Measurements from ENCODE around the gene TMEM181.

TMEM181 gene

DNA sequence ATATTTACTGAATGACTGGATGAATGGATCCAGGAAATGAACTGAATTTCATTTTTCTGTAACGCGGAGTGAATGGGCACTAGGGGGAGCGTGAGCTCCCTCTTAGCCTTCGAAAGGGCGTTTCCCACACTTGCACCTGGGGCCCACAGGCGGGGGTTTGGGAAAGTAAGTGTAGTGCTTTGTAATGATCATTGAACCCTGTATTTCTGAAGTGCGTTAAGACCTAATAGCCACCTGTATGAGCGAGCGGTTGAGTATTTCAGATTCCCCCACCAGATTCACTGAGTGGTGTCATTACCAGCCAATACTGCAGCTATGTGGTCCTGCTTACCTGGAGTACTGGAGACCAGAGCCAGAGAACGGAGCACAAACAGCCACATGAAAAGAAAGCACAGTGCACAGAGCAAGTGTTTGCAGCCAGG lies 100.5 kb downstream of the TMEM181 start:
- TF ChIP-seq, protein P1, sequence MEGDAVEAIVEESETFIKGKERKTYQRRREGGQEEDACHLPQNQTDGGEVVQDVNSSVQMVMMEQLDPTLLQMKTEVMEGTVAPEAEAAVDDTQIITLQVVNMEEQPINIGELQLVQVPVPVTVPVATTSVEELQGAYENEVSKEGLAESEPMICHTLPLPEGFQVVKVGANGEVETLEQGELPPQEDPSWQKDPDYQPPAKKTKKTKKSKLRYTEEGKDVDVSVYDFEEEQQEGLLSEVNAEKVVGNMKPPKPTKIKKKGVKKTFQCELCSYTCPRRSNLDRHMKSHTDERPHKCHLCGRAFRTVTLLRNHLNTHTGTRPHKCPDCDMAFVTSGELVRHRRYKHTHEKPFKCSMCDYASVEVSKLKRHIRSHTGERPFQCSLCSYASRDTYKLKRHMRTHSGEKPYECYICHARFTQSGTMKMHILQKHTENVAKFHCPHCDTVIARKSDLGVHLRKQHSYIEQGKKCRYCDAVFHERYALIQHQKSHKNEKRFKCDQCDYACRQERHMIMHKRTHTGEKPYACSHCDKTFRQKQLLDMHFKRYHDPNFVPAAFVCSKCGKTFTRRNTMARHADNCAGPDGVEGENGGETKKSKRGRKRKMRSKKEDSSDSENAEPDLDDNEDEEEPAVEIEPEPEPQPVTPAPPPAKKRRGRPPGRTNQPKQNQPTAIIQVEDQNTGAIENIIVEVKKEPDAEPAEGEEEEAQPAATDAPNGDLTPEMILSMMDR (conservative IDR thresholded peaks at IDR 0.05) = peak; percentile 65
- H3K27ac ChIP-seq = no peak overlapping the region

DNA sequence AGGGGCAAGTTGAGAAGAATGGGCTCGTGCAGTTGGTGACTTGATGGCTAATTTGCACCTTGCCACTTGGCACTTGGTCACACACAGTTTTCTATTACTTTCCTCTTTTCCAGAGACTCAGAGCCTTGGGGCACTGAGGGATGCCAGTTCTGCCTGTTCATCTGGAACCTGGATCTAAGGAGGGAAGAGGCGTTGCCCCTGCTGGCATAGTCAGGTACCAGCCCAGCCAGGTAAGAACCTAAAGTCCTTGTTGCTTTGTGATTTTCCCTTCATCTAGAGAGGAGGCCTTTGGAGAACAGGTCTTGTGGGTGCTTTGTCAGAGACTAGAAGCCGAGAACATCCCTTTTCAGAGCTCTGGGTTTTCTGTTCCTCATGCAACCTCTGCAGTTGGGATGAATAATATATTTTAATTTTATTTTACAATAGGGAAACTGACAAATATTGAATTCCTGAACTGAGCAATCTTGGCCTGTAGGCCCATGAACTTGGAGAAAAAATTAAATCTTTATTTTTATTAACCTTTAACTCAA lies 101.3 kb downstream of the TMEM181 start:
- TF ChIP-seq, protein P1 (conservative IDR thresholded peaks at IDR 0.05) = no peak; the same call in 1 of the 2 replicates
- no peak overlapping the region for H3K27ac ChIP-seq

DNA sequence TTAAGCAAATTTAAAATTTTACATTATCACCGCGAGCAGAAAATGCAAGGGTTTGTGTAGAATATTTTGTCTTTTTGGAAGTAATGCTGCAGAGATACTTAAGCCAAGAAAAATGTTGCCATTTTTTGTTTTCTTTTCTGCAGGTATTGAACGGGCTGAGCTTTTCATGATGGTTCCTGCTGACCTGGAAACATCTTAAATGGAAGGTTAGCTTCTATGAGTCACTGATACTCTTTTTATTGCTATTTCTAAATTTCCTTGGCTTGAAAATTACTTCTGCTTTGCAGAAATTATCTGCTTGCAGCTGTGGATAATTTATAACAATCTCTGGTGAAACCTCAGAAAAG lies 102.7 kb downstream of the TMEM181 start:
- peak overlapping the region; percentile 85 for H3K27ac ChIP-seq
- TF ChIP-seq, protein P1 (conservative IDR thresholded peaks at IDR 0.05) = no peak

DNA sequence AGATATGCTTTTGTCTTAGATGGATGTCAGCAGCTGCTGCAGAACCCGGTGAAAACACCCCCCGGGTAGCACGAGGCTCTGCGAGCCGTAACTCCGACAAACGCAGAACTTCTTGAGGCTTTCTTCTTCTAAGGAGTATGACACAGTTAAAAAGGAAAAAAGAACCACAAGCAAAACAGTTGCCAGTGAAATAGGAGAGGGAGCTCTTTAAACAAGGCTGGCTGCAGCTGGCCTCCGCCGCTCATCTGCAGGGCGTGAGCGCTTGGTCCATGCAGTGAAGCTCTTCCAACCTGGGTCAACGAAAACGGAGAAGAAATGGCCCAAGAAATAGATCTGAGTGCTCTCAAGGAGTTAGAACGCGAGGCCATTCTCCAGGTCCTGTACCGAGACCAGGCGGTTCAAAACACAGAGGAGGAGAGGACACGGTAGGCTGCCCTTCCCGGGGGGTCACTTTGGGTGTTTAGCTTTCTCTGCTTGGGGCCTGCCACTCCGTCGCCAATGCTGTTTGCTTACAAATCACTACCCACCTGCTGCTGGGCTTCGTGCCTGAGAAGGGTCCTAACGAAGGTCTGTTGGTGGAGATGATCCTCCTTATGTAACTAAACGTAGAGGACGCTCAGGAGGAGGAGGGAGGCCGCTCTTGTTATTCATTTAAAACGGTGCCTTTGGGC lies 103.2 kb downstream of the TMEM181 start:
- H3K27ac ChIP-seq = peak overlapping the region; percentile 85
- TF ChIP-seq, protein P1 (conservative IDR thresholded peaks at IDR 0.05) = no peak

DNA sequence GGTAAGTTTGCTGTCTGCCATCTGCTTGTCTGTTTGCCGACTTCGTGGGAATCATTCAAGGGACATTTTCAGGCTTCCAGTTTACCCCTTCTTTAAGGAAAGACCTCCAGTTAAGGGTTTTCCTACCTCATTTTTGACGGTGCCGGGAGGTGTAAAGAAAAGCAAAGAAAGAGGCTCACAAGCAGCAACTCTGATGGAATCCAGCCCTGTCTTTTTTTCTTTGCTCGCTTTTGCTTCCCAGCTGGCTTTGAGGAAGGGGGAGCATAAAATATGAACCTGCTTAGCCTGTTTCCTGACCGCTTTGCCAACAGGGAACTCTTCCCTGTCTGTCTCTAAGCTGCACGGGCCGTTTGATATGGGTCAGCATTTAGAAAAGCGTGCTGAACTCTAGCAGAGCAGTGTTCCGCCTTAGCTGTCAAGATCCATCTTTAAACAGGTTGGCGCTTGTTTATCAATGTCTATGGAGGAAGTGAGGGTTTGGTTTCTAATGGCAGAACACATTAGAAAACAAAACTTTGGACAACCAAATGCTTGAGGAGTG lies 103.8 kb downstream of the TMEM181 start:
- TF ChIP-seq, protein P1 (conservative IDR thresholded peaks at IDR 0.05) = no peak

DNA sequence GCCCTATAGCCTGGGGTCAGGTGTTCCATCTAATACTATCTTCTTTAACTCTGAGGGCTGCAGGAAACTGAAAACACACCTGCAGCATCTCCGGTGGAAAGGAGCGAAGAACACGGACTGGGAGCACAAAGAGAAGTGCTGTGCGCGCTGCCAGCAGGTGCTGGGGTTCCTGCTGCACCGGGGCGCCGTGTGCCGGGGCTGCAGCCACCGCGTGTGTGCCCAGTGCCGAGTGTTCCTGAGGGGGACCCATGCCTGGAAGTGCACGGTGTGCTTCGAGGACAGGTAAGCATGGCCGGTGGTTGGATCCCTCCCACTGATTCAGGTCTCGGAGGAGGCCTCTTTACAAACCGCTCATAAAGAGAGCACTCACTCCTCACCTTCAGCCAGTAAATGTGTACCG lies 105.4 kb downstream of the TMEM181 start:
- TF ChIP-seq, protein P1 (conservative IDR thresholded peaks at IDR 0.05) = no peak
- H3K27ac ChIP-seq = peak overlapping the region; percentile 85; the same call in 1 of the 2 replicates

More for the DNA sequence above, 103.8 kb downstream of the TMEM181 start:
- peak overlapping the region; percentile 85 for H3K27ac ChIP-seq

DNA sequence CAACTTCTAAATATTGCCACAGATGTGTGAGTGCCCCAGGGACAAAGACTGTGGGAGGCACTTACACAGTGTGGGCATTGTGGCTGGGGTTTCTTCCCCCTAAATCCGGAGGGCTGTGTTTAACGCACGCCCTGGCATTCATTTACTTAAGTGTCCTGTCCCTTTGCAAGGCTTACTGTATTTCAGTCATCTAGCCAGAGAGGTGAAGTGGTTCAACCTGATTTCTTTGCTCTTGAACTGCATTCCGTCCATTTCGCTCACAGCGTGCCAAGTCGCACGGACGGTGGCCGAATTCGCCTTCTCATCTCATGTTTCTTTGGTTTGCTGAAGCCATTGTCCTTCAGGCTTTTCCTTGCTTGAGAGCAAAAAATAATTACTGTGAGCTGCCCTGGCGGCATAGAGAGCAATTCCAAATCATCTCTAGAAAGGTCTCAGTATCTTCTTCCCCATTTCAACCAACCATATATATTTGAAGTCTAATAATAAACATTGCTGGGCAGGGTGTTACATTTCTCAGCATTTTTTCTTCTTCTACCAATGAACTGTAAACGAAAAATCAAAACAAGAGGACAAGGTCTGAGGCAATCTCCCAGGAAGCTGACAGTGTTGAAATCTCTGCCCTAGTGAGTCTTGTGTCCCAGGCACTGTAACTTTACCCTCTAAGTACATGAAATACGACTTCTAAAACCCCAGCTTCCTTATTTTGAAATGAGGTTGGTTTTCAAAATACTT lies 106.9 kb downstream of the TMEM181 start:
- TF ChIP-seq, protein P1 (conservative IDR thresholded peaks at IDR 0.05) = no peak
- H3K27ac ChIP-seq = peak overlapping the region; percentile 57
